HepG2 (cell line): ENCODE results near the gene SKA2. TPM values are rescaled to one million over a fixed set of nuclear protein-coding genes. Genes with fewer than 3 reads are reported as not detected.

Experiments
- CEBPG ChIP-seq: IDR thresholded peaks from 2 replicates; pipeline ENCODE4 v1.6.1; 2016
- ERF ChIP-seq: IDR thresholded peaks from 2 replicates; pipeline ENCODE4 v1.6.1; 2018; ENCODE audit warnings: missing biosample characterization, missing genetic modification reagents
- HNRNPUL1 ChIP-seq: fragments of 200-400 bp; formaldehyde crosslinking; IDR thresholded peaks from 2 replicates; pipeline ENCODE4 v1.6.1; 2017; ENCODE audit warnings: low read depth, mild to moderate bottlenecking, low read length, moderate library complexity
- HOXA3 ChIP-seq: sonication (generic); formaldehyde crosslinking; IDR thresholded peaks from 2 replicates; pipeline ENCODE4 v1.5.0; 2020; ENCODE audit warnings: missing genetic modification reagents
- JUND ChIP-seq: sonication (generic); formaldehyde crosslinking; IDR thresholded peaks from 2 replicates; pipeline ENCODE4 v1.8.0; 2022; ENCODE audit warnings: mild to moderate bottlenecking, missing genetic modification reagents
- KMT2A ChIP-seq: sonication (generic); formaldehyde crosslinking; IDR thresholded peaks from 2 replicates; pipeline ENCODE4 v1.4.0; 2020; ENCODE audit warnings: missing genetic modification reagents
- MATR3 ChIP-seq: sonication (generic); formaldehyde crosslinking; IDR thresholded peaks from 2 replicates; pipeline ENCODE4 v1.4.0; 2020; ENCODE audit warnings: missing genetic modification reagents
- NCOA1 ChIP-seq: sonication (generic); formaldehyde crosslinking; IDR thresholded peaks from 2 replicates; pipeline ENCODE4 v1.9.0; 2021; ENCODE audit warnings: missing genetic modification reagents
- SMAD9 ChIP-seq: sonication (generic); formaldehyde crosslinking; IDR thresholded peaks from 2 replicates; pipeline ENCODE4 v1.5.1; 2020; ENCODE audit warnings: mild to moderate bottlenecking, missing genetic modification reagents
- TCF7 ChIP-seq: sonication (generic); IDR thresholded peaks from 2 replicates; pipeline ENCODE4 v1.6.1; 2016; ENCODE audit warnings: antibody characterized with exemption, low read depth
- ZFYVE20 ChIP-seq: sonication (generic); formaldehyde crosslinking; IDR thresholded peaks from 2 replicates; pipeline ENCODE4 v1.8.0; 2023; ENCODE audit warnings: low read depth, mild to moderate bottlenecking, moderate library complexity, missing genetic modification reagents, borderline replicate concordance
- ZKSCAN8 ChIP-seq: IDR thresholded peaks from 2 replicates; pipeline ENCODE4 v1.6.1; 2016; ENCODE audit warnings: borderline replicate concordance, missing genetic modification reagents, missing compliant biosample characterization
- polyA plus RNA-seq, 8 experiments: library from polyadenylated mRNA; depleted of rRNA in 3 of 8; stranded (reverse) in 7 of 8; unstranded in 1 of 8; fragments of >200 nt; fragmentation: Illumina TruSeq in 4 of 8; extraction: Trizol in 4 of 8; gene quantifications; 2 replicates each; pipeline versions ENCODE4 v1.2.1 to v1.2.3, GENCODE V29; 2011 to 2016; ENCODE audit warnings: low read depth in 4 of 8, missing spikeins in 1 of 8, mixed read lengths in 1 of 8; ENCODE audit not compliant: insufficient read depth in 1 of 8
- total RNA-seq, 5 experiments: library from RNA; depleted of rRNA; stranded (reverse); fragments of >200 nt; fragmentation: Illumina TruSeq; extraction: Trizol; gene quantifications; 2 replicates each; pipeline ENCODE4 v1.2.3, GENCODE V29; 2016; ENCODE audit warnings: low read depth in 1 of 5
- TF ChIP-seq, protein P1 (sequence below): sonication (generic); formaldehyde crosslinking; IDR thresholded peaks from 2 replicates; pipeline ENCODE4 v1.5.0; 2020; ENCODE audit warnings: missing genetic modification reagents
- TF ChIP-seq, protein P2 (sequence below): sonication (generic); formaldehyde crosslinking; IDR thresholded peaks from 2 replicates; pipeline ENCODE4 v1.9.0; 2021; ENCODE audit warnings: missing genetic modification reagents, mild to moderate bottlenecking, borderline replicate concordance
- TF ChIP-seq, protein P3 (sequence below): sonication (generic); formaldehyde crosslinking; IDR thresholded peaks from 2 replicates; pipeline ENCODE4 v1.5.0; 2020; ENCODE audit warnings: mild to moderate bottlenecking, missing genetic modification reagents, borderline replicate concordance
- TF ChIP-seq, protein P4 (sequence below): sonication (generic); formaldehyde crosslinking; IDR thresholded peaks from 2 replicates; pipeline ENCODE4 v1.5.1; 2020; ENCODE audit warnings: mild to moderate bottlenecking, missing genetic modification reagents, moderate library complexity
- TF ChIP-seq, protein P5 (sequence below): IDR thresholded peaks from 2 replicates; pipeline ENCODE4 v1.6.1; 2016; ENCODE audit warnings: low read depth, borderline replicate concordance

The SKA2 gene
- total and polyA plus RNA-seq, 2 of the 13 experiments (the other 11 are each of a cell fraction or from before 2014, with no cell fraction given) = 18.6 to 91.8 TPM

DNA sequence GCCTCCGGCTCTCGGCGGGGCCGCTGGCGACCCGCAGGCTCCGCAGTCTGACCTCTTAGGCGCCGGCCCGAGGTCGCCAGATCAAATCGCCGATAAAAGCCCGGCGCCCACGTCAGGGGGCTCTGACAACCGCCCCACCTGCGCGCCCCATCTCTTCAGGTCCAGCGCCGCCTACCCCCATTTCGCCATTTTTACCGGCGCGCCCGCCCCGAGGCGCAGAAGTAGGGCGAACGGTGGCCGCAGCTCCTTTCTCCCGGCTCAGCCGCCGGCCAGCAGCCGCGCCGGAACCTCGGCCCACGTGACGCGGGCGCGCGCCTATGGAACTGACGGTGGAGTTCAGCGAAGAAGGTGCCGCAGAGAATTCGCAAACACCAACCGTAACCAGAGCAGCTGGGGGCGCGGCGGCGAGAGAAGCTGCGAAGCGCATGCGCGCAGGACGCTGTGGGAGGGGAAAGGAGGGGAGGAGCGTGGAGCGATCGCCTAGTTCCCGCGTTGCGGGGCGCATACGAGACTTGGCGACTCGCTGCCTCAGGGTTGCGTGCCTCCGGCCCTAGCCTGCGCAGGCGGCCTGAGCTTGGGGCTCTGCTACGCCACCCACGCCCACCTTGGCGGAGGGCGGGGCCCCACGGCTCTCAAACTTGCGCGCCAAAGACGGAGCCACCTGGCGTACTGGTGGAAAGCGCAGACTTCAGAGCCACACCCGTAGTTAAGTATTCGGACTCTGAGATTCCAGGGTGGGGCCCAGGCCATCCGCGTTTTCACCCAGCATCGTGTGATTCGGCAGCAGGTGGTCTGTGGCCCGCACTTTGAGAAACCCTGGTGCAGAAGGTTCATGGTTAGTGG lies 48.3 kb downstream of the SKA2 start, which contains the start of gene TRIM37 (continued):
- TF ChIP-seq, protein P1, sequence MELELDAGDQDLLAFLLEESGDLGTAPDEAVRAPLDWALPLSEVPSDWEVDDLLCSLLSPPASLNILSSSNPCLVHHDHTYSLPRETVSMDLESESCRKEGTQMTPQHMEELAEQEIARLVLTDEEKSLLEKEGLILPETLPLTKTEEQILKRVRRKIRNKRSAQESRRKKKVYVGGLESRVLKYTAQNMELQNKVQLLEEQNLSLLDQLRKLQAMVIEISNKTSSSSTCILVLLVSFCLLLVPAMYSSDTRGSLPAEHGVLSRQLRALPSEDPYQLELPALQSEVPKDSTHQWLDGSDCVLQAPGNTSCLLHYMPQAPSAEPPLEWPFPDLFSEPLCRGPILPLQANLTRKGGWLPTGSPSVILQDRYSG (CRISPR knock-in tag) = 0 out of 2 replicates have a peak, but pooled peaks have one; percentile 60
- TF ChIP-seq TCF7 (no peak), JUND (CRISPR knock-in tag) (no peak), HNRNPUL1 (peak; percentile 69), ZKSCAN8 (CRISPR knock-in tag) (no peak; the same call in 1 of the 2 replicates), KMT2A (CRISPR knock-in tag) (peak; percentile 98), ERF (CRISPR knock-in tag) (peak; percentile 59; the same call in 1 of the 2 replicates), MATR3 (CRISPR knock-in tag) (no peak), SMAD9 (CRISPR knock-in tag) (peak; percentile 66), CEBPG (CRISPR knock-in tag) (peak; percentile 0; the same call in 1 of the 2 replicates), NCOA1 (CRISPR knock-in tag) (no peak; the same call in 1 of the 2 replicates), HOXA3 (peak; percentile 91), ZFYVE20 (no peak)
- TF ChIP-seq, protein P2, sequence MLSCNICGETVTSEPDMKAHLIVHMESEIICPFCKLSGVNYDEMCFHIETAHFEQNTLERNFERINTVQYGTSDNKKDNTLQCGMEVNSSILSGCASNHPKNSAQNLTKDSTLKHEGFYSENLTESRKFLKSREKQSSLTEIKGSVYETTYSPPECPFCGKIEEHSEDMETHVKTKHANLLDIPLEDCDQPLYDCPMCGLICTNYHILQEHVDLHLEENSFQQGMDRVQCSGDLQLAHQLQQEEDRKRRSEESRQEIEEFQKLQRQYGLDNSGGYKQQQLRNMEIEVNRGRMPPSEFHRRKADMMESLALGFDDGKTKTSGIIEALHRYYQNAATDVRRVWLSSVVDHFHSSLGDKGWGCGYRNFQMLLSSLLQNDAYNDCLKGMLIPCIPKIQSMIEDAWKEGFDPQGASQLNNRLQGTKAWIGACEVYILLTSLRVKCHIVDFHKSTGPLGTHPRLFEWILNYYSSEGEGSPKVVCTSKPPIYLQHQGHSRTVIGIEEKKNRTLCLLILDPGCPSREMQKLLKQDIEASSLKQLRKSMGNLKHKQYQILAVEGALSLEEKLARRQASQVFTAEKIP (CRISPR knock-in tag) = no peak
- TF ChIP-seq, protein P3, sequence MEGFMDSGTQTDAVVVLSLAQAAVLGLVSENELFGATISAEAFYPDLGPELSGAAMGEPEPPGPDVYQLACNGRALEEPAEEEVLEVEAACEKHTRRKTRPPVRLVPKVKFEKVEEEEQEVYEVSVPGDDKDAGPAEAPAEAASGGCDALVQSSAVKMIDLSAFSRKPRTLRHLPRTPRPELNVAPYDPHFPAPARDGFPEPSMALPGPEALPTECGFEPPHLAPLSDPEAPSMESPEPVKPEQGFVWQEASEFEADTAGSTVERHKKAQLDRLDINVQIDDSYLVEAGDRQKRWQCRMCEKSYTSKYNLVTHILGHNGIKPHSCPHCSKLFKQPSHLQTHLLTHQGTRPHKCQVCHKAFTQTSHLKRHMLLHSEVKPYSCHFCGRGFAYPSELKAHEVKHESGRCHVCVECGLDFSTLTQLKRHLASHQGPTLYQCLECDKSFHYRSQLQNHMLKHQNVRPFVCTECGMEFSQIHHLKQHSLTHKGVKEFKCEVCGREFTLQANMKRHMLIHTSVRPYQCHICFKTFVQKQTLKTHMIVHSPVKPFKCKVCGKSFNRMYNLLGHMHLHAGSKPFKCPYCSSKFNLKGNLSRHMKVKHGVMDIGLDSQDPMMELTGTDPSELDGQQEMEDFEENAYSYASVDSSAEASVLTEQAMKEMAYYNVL (CRISPR knock-in tag) = peak; percentile 72; the same call in 1 of the 2 replicates
- TF ChIP-seq, protein P4, sequence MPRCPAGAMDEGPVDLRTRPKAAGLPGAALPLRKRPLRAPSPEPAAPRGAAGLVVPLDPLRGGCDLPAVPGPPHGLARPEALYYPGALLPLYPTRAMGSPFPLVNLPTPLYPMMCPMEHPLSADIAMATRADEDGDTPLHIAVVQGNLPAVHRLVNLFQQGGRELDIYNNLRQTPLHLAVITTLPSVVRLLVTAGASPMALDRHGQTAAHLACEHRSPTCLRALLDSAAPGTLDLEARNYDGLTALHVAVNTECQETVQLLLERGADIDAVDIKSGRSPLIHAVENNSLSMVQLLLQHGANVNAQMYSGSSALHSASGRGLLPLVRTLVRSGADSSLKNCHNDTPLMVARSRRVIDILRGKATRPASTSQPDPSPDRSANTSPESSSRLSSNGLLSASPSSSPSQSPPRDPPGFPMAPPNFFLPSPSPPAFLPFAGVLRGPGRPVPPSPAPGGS (CRISPR knock-in tag) = peak; percentile 82; the same call in 1 of the 2 replicates
- TF ChIP-seq, protein P5, sequence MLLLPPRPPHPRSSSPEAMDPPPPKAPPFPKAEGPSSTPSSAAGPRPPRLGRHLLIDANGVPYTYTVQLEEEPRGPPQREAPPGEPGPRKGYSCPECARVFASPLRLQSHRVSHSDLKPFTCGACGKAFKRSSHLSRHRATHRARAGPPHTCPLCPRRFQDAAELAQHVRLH (CRISPR knock-in tag) = peak; percentile 88; the same call in 1 of the 2 replicates
